H1 (cell line): Measurements from ENCODE around the gene COA3. TPM values are rescaled to one million over a fixed set of nuclear protein-coding genes. Genes with fewer than 3 reads are reported as not detected.
A peak's percentile ranks its signal among the peaks of the same experiment; 100 is the strongest.

ENCODE experiments used
- CTCF ChIA-PET: fragments of 300-600 bp; sonication (Branson Sonifier 250); formaldehyde crosslinking; loops from one replicate; lab custom pipeline; 2021; ENCODE audit not compliant: partially characterized antibody; lab: Charles Lee
- POLR2A ChIA-PET: fragments of 300-600 bp; sonication (Branson Sonifier 250); formaldehyde crosslinking; loops from one replicate; lab custom pipeline; 2021; ENCODE audit warnings: inconsistent platforms; ENCODE audit not compliant: partially characterized antibody; lab: Charles Lee
- DNase-seq, 2 experiments: peaks; one replicate each; pipeline versions ENCODE4 v3.0.0 to v3.0.0-alpha.2; 2010 to 2022; ENCODE audit warnings: low spot score in 2 of 2, low read depth in 1 of 2, mixed read lengths in 1 of 2
- FAIRE-seq: peaks from 2 replicates; lab custom pipeline; 2011; peaks lifted over from hg19 to GRCh38; lab: Jason Lieb, UNC
- H2AFZ ChIP-seq: 2 replicates; pipeline ENCODE4 v1.8.1; 2012; ENCODE audit warnings: low read length, inconsistent platforms
- H2AK5ac ChIP-seq: 2 replicates; pipeline ENCODE4 v1.6.1; 2013; ENCODE audit warnings: low read depth, low read length
- H2BK120ac ChIP-seq: replicated peaks from 2 replicates; pipeline ENCODE3; 2013; ENCODE audit warnings: low read depth, low read length, inconsistent platforms
- H2BK12ac ChIP-seq: 2 replicates; pipeline ENCODE4 v1.6.1; 2013; ENCODE audit warnings: low read depth, low read length
- H2BK15ac ChIP-seq: 2 replicates; pipeline ENCODE4 v1.6.1; 2013; ENCODE audit warnings: low read length
- H2BK20ac ChIP-seq: 2 replicates; pipeline ENCODE4 v1.6.1; 2013; ENCODE audit warnings: low read length
- H2BK5ac ChIP-seq: 2 replicates; pipeline ENCODE4 v1.6.1; 2013; ENCODE audit warnings: low read depth, low read length
- H3K14ac ChIP-seq: 2 replicates; pipeline ENCODE4 v1.6.1; 2013; ENCODE audit warnings: inconsistent platforms; ENCODE audit not compliant: insufficient read length
- H3K18ac ChIP-seq: 2 replicates; pipeline ENCODE4 v1.6.1; 2013; ENCODE audit warnings: low read length; ENCODE audit errors: extremely low read depth
- H3K23ac ChIP-seq: 2 replicates; pipeline ENCODE4 v1.6.1; 2013; ENCODE audit warnings: inconsistent platforms; ENCODE audit not compliant: insufficient read length
- H3K23me2 ChIP-seq: 2 replicates; pipeline ENCODE4 v1.6.1; 2013; ENCODE audit warnings: low read depth, low read length
- H3K27ac ChIP-seq: 2 replicates; pipeline ENCODE4 v1.6.1; 2011; ENCODE audit warnings: low read depth, low read length, inconsistent platforms
- H3K27me3 ChIP-seq, 4 experiments: replicated peaks in 1 of 4; 1 replicate in 1 of 4; 2 replicates in 3 of 4; pipeline versions ENCODE4 v1.6.1 to v1.8.1; 2011 to 2013; ENCODE audit warnings: low read length in 3 of 4, mild to moderate bottlenecking in 3 of 4, inconsistent platforms in 2 of 4, mixed read lengths in 2 of 4, moderate library complexity in 1 of 4; ENCODE audit not compliant: control insufficient read depth in 3 of 4, insufficient read depth in 3 of 4; ENCODE audit errors: extremely low read depth in 1 of 4
- H3K36me3 ChIP-seq, 4 experiments: 2 replicates each; pipeline versions ENCODE4 v1.6.1 to v1.8.1; 2011 to 2013; ENCODE audit warnings: mild to moderate bottlenecking in 4 of 4, low read length in 3 of 4, moderate library complexity in 2 of 4, control low read depth in 1 of 4, inconsistent platforms in 1 of 4; ENCODE audit not compliant: insufficient read depth in 4 of 4, control insufficient read depth in 2 of 4
- H3K4ac ChIP-seq: replicated peaks from 2 replicates; pipeline ENCODE3; 2013; ENCODE audit warnings: low read length, low read depth, mixed read lengths, inconsistent platforms; ENCODE audit not compliant: insufficient read length
- H3K4me1 ChIP-seq, 4 experiments: replicated peaks in 1 of 4; 1 replicate in 1 of 4; 2 replicates in 3 of 4; pipeline versions ENCODE4 v1.6.1 to v1.8.1; 2011 to 2013; ENCODE audit warnings: low read length in 3 of 4, inconsistent platforms in 2 of 4, mixed read lengths in 1 of 4; ENCODE audit not compliant: insufficient read depth in 4 of 4, control insufficient read depth in 3 of 4
- H3K4me2 ChIP-seq, 2 experiments: 2 replicates each; pipeline versions ENCODE4 v1.6.1 to v1.8.1; 2011 to 2013; ENCODE audit warnings: low read depth in 2 of 2, low read length in 2 of 2, control low read depth in 1 of 2, inconsistent platforms in 1 of 2, mild to moderate bottlenecking in 1 of 2; ENCODE audit not compliant: insufficient read depth in 1 of 2
- H3K4me3 ChIP-seq, 4 experiments: fragments of 200-600, 300-600 bp in 1 of 4; sonication (generic), shearing (Covaris generic), sonication (Bioruptor Twin) in 1 of 4; 2 replicates each; pipeline versions ENCODE4 v1.5.1 to v1.8.1; 2011 to 2016; ENCODE audit warnings: low read length in 4 of 4, low read depth in 3 of 4, control low read depth in 2 of 4, inconsistent platforms in 2 of 4, mild to moderate bottlenecking in 2 of 4, mixed read lengths in 1 of 4, moderate library complexity in 1 of 4; ENCODE audit not compliant: insufficient read depth in 2 of 4; ENCODE audit errors: extremely low read depth in 1 of 4
- H3K56ac ChIP-seq: replicated peaks from 2 replicates; pipeline ENCODE3; 2013; ENCODE audit warnings: low read depth, mild to moderate bottlenecking, mixed read lengths, low read length, inconsistent platforms; ENCODE audit not compliant: insufficient read length
- H3K79me1 ChIP-seq: 2 replicates; pipeline ENCODE4 v1.6.1; 2013; ENCODE audit warnings: low read depth, low read length, control low read depth
- H3K79me2 ChIP-seq, 2 experiments: 2 replicates each; pipeline versions ENCODE4 v1.6.1 to v1.8.1; 2012 to 2013; ENCODE audit warnings: low read length in 2 of 2, mild to moderate bottlenecking in 2 of 2, inconsistent platforms in 1 of 2; ENCODE audit not compliant: insufficient read depth in 2 of 2, control insufficient read depth in 1 of 2
- H3K9ac ChIP-seq, 4 experiments: replicated peaks in 1 of 4; 1 replicate in 1 of 4; 2 replicates in 3 of 4; pipeline versions ENCODE4 v1.6.1 to v1.8.1; 2011 to 2013; ENCODE audit warnings: low read depth in 3 of 4, low read length in 3 of 4, control low read depth in 2 of 4, mild to moderate bottlenecking in 2 of 4, moderate library complexity in 2 of 4, inconsistent platforms in 1 of 4; ENCODE audit errors: extremely low read depth in 1 of 4
- H3K9me3 ChIP-seq, 2 experiments: 2 replicates each; pipeline versions ENCODE4 v1.6.1 to v1.8.1; 2012 to 2013; ENCODE audit warnings: mild to moderate bottlenecking in 2 of 2, moderate library complexity in 2 of 2, control low read depth in 1 of 2, inconsistent platforms in 1 of 2, low read depth in 1 of 2, low read length in 1 of 2, mixed read lengths in 1 of 2; ENCODE audit not compliant: insufficient read depth in 2 of 2
- H4K20me1 ChIP-seq, 2 experiments: replicated peaks in 1 of 2; 2 replicates each; pipeline versions ENCODE3 to v1.8.1; 2011 to 2013; ENCODE audit warnings: inconsistent platforms in 2 of 2, low read length in 2 of 2, mild to moderate bottlenecking in 1 of 2; ENCODE audit not compliant: insufficient read depth in 2 of 2, control insufficient read depth in 1 of 2
- H4K5ac ChIP-seq: 2 replicates; pipeline ENCODE4 v1.6.1; 2013; ENCODE audit warnings: low read length, low read depth, mixed read lengths, inconsistent platforms; ENCODE audit not compliant: insufficient read length
- H4K8ac ChIP-seq: 2 replicates; pipeline ENCODE4 v1.8.0; 2013; ENCODE audit warnings: mild to moderate bottlenecking, moderate library complexity, low read length, inconsistent platforms; ENCODE audit not compliant: insufficient read depth; ENCODE audit errors: extremely low read depth
- H4K91ac ChIP-seq: replicated peaks from 2 replicates; pipeline ENCODE3; 2013; ENCODE audit warnings: low read length, mixed read lengths, inconsistent platforms; ENCODE audit not compliant: insufficient read length
- BRCA1 ChIP-seq: IDR thresholded peaks from 2 replicates; pipeline ENCODE4 v1.6.1; 2012; ENCODE audit warnings: low read depth, low read length, improper control_type of control experiment
- CHD1 ChIP-seq: IDR thresholded peaks from 2 replicates; pipeline ENCODE4 v1.6.1; 2012; ENCODE audit warnings: low read depth, low read length, improper control_type of control experiment
- CHD2 ChIP-seq: IDR thresholded peaks from 2 replicates; pipeline ENCODE4 v1.6.1; 2012; ENCODE audit warnings: low read length, improper control_type of control experiment
- KDM1A ChIP-seq: fragments of 200-600, 300-600 bp; sonication (generic); IDR thresholded peaks from 2 replicates; pipeline ENCODE4 v1.7.1; 2016; ENCODE audit warnings: mild to moderate bottlenecking, low read length, borderline replicate concordance
- SIX5 ChIP-seq: IDR thresholded peaks from 2 replicates; pipeline ENCODE4 v1.6.1; 2011; ENCODE audit warnings: mild to moderate bottlenecking, low read depth, low read length
- SP4 ChIP-seq: IDR thresholded peaks from 2 replicates; pipeline ENCODE4 v1.6.1; 2012; ENCODE audit warnings: low read length, inconsistent platforms
- TBP ChIP-seq: IDR thresholded peaks from 2 replicates; pipeline ENCODE4 v1.6.1; 2011; ENCODE audit warnings: low read depth, low read length, improper control_type of control experiment
- TCF12 ChIP-seq: IDR thresholded peaks from 2 replicates; pipeline ENCODE4 v1.6.1; 2011; ENCODE audit warnings: low read depth, mild to moderate bottlenecking, low read length
- WGBS, 2 experiments: shearing (Covaris generic) in 1 of 2; methylation state at CpG; one replicate each; pipeline versions ENCODE4 v1.1.6 to v1.1.7; 2013 to 2015; ENCODE audit warnings: low lambda C conversion rate in 2 of 2, mixed read lengths in 2 of 2, inconsistent platforms in 1 of 2, low coverage in 1 of 2, missing lambda C conversion rate in 1 of 2; ENCODE audit not compliant: insufficient replicate concordance in 2 of 2, insufficient coverage in 1 of 2, insufficient read length in 1 of 2; ENCODE audit errors: extremely low coverage in 1 of 2, missing lambda C conversion rate in 1 of 2; 5-methylcytosine and 5-hydroxymethylcytosine counted together
- polyA plus RNA-seq, 7 experiments: library from polyadenylated mRNA; depleted of rRNA in 3 of 7; stranded (reverse) in 5 of 7; unstranded in 2 of 7; fragments of >200 nt in 5 of 7; fragments of 200-250 nt in 2 of 7; gene quantifications; 1 replicate in 5 of 7; 2 replicates in 1 of 7; 4 replicates in 1 of 7; pipeline versions ENCODE4 v1.2.1 to v1.2.3, GENCODE V29; 2011 to 2013; ENCODE audit warnings: missing spikeins in 2 of 7, mixed read lengths in 2 of 7
- total RNA-seq: library from RNA; stranded (reverse); fragmentation: NEBNext Ultra II Directional; extraction: Animal tissue kit (Norgen Biotek cat#: 25700); gene quantifications from 2 replicates; pipeline ENCODE4 v1.2.1, GENCODE V29; 2021

The COA3 gene
- total and polyA plus RNA-seq, 2 of the 8 experiments (the other 6 are each of a cell fraction or from before 2014, with no cell fraction given), result 68.4 to 143 TPM

GRCh38 chr17:42750739-42751344 lies 47.7 kb downstream of the COA3 start:
- Histone ChIP-seq H4K91ac (no peak overlapping the region), H4K8ac (no peak overlapping the region), H2BK20ac (no peak overlapping the region), H3K9ac (no peak overlapping the region), H3K23me2 (no peaks in the 10 kb centered on the region), H3K27ac (no peak overlapping the region), H2BK5ac (no peak overlapping the region), H3K4ac (no peak overlapping the region), H3K14ac (no peak overlapping the region), H2AFZ (0 out of 2 replicates have a peak overlapping the region, but pooled peaks have one; percentile 25), H3K18ac (no peak overlapping the region), H3K79me2 (no peaks in the 10 kb centered on the region), H3K27me3 (peaks cover 1 to 5% (median 4%) of the 10 kb centered on the region in 4 experiments), H3K23ac (no peak overlapping the region), H3K79me1 (no peaks in the 10 kb centered on the region), H3K9me3 (no peaks in the 10 kb centered on the region), H3K4me2 (no peak overlapping the region), H3K56ac (no peak overlapping the region), H4K20me1 (no peaks in the 10 kb centered on the region), H4K5ac (no peak overlapping the region), H3K4me3 (no peak overlapping the region), H2BK15ac (no peak overlapping the region), H3K4me1 (peaks cover 0 to 3% (median under 1%) of the 10 kb centered on the region in 4 experiments; a peak in 2 of 7 replicates), H3K36me3 (no peaks in the 10 kb centered on the region), H2BK120ac (no peak overlapping the region)
- POLR2A ChIA-PET, result interaction anchor here (1.0 to 6.6 kb wide), 2 partner anchors 11 to 68 kb away, joined by 4 to 46 read pairs; partner anchors contain the start of gene RAMP2
- no peak for DNase-seq
- CTCF ChIA-PET, result interaction anchor here (1.0 to 10.0 kb wide), 7 partner anchors 11 to 178 kb away, joined by 3 to 81 read pairs (median 4); partner anchors contain the start of genes PSMC3IP and RAMP2
- WGBS, 2 experiments, result 86% methylated on average over 3 of the region's 3 CpGs; no CpG with 5 or more reads in 1 of the 2 experiments
- FAIRE-seq, result no peak
- no peak for TF ChIP-seq SP4
- TF ChIP-seq CHD1, result no peak
- no peak for TF ChIP-seq TCF12
- TF ChIP-seq CHD2, result no peak
- TF ChIP-seq SIX5, result no peak
- TF ChIP-seq BRCA1, result no peak
- TF ChIP-seq KDM1A, result no peak
- TF ChIP-seq TBP, result no peak
- TF ChIP-seq, all 59 proteins: peak for 0
- Histone ChIP-seq H2AK5ac (no peak overlapping the region), H2BK12ac (no peak overlapping the region)
